ENCODE data around the gene ATP9B.
"Not testable (repeated sequence)": the region's sequence is repeated elsewhere in the genome, so short reads cannot be mapped to it uniquely, and the experiment has no call there.

ATP9B gene

GRCh38 chr18:79135924-79136323 lies 66.7 kb downstream of the ATP9B start:
- no peak for DNase-seq (ENCODE audit: low spot score)

GRCh38 chr18:79136742-79137141 lies 67.5 kb downstream of the ATP9B start:
- DNase-seq (ENCODE audit: low spot score): no peak

GRCh38 chr18:79139206-79139605 lies 70.0 kb downstream of the ATP9B start:
- DNase-seq (ENCODE audit: low spot score): no peak

GRCh38 chr18:79147014-79147413 lies 77.8 kb downstream of the ATP9B start:
- DNase-seq (ENCODE audit: low spot score): no peak

GRCh38 chr18:79151191-79151590 lies 82.0 kb downstream of the ATP9B start:
- no peak for DNase-seq (ENCODE audit: low spot score)

- DNase-seq (ENCODE audit: low spot score): no peak
Observed at GRCh38 chr18:79156327-79156726, 87.1 kb downstream of the ATP9B start.

- DNase-seq (ENCODE audit: low spot score): no peak
Observed at GRCh38 chr18:79164706-79165105, 95.5 kb downstream of the ATP9B start.

- DNase-seq (ENCODE audit: low spot score): no peak
Observed at GRCh38 chr18:79166702-79167101, 97.5 kb downstream of the ATP9B start.

- no peak for DNase-seq (ENCODE audit: low spot score)
Observed at GRCh38 chr18:79167526-79168190, 98.5 kb downstream of the ATP9B start.

- DNase-seq (ENCODE audit: low spot score): no peak
Observed at GRCh38 chr18:79169958-79170555, 100.9 kb downstream of the ATP9B start.

- DNase-seq (ENCODE audit: low spot score): not testable (repeated sequence)
Observed at GRCh38 chr18:79172331-79172730, 103.1 kb downstream of the ATP9B start.

- no peak for DNase-seq (ENCODE audit: low spot score)
Observed at GRCh38 chr18:79173742-79174141, 104.5 kb downstream of the ATP9B start.

- no peak for DNase-seq (ENCODE audit: low spot score)
Observed at GRCh38 chr18:79178113-79178531, 108.9 kb downstream of the ATP9B start.

- DNase-seq (ENCODE audit: low spot score): no peak
Observed at GRCh38 chr18:79182047-79182713, 113.0 kb downstream of the ATP9B start.

GRCh38 chr18:79185648-79186047 lies 116.5 kb downstream of the ATP9B start:
- DNase-seq (ENCODE audit: low spot score): no peak

GRCh38 chr18:79186649-79187048 lies 117.5 kb downstream of the ATP9B start:
- DNase-seq (ENCODE audit: low spot score): no peak

GRCh38 chr18:79187532-79188277 lies 118.5 kb downstream of the ATP9B start:
- no peak for DNase-seq (ENCODE audit: low spot score)

GRCh38 chr18:79191418-79191817 lies 122.2 kb downstream of the ATP9B start:
- no peak for DNase-seq (ENCODE audit: low spot score)

- DNase-seq (ENCODE audit: low spot score): no peak
Observed at GRCh38 chr18:79191956-79192355, 122.8 kb downstream of the ATP9B start.

- no peak for DNase-seq (ENCODE audit: low spot score)
Observed at GRCh38 chr18:79193826-79194225, 124.6 kb downstream of the ATP9B start.

- no peak for DNase-seq (ENCODE audit: low spot score)
Observed at GRCh38 chr18:79195716-79196683, 126.8 kb downstream of the ATP9B start.

- no peak for DNase-seq (ENCODE audit: low spot score)
Observed at GRCh38 chr18:79197531-79197930, 128.3 kb downstream of the ATP9B start.

Data from D341Med (cell line).